K562 (cell line): Measurements from ENCODE around the gene TMA7B. TPM values are rescaled to one million over a fixed set of nuclear protein-coding genes. Genes with fewer than 3 reads are reported as not detected.
A peak's percentile ranks its signal among the peaks of the same experiment; 100 is the strongest.

Experiments
- BHLHE40 ChIP-seq: IDR thresholded peaks from 2 replicates; pipeline ENCODE4 v1.6.1; 2011; ENCODE audit warnings: low read length, improper control_type of control experiment
- CREBBP ChIP-seq: IDR thresholded peaks from one replicate; pipeline ENCODE4 v1.6.1; 2012; ENCODE audit warnings: low read depth, mild to moderate bottlenecking, control low read depth, inconsistent platforms, low read length
- EP400 ChIP-seq: fragments of 450-650 bp; IDR thresholded peaks from 2 replicates; pipeline ENCODE4 v1.6.1; 2017; ENCODE audit warnings: antibody characterized with exemption, mild to moderate bottlenecking, moderate library complexity
- GATA2 ChIP-seq: sonication (generic); formaldehyde crosslinking; IDR thresholded peaks from 2 replicates; pipeline ENCODE4 v1.4.0; 2020; ENCODE audit warnings: mild to moderate bottlenecking, missing genetic modification reagents
- GATAD2B ChIP-seq: fragments of 450-650 bp; IDR thresholded peaks from 2 replicates; pipeline ENCODE4 v1.6.1; 2017; ENCODE audit warnings: mild to moderate bottlenecking, borderline replicate concordance
- ILF3 ChIP-seq: fragments of 450-650 bp; IDR thresholded peaks from 2 replicates; pipeline ENCODE4 v1.6.1; 2018; ENCODE audit warnings: antibody characterized with exemption, mild to moderate bottlenecking, moderate library complexity, borderline replicate concordance
- KDM5B ChIP-seq: fragments of 200-600 bp; sonication (generic); IDR thresholded peaks from 2 replicates; pipeline ENCODE4 v1.6.1; 2012; ENCODE audit warnings: low read depth, mild to moderate bottlenecking, moderate library complexity, low read length, control low read depth, inconsistent platforms; ENCODE audit not compliant: insufficient replicate concordance
- NFIX ChIP-seq: fragments of 250-450 bp; sonication (Bioruptor Pico); IDR thresholded peaks from 2 replicates; pipeline ENCODE4 v1.4.0; 2020; ENCODE audit warnings: low read depth, mild to moderate bottlenecking, moderate library complexity
- NR4A1 ChIP-seq, 2 experiments: fragments of 250-450 bp in 1 of 2; fragments of 450-650 bp in 1 of 2; sonication (Bioruptor Pico) in 1 of 2; IDR thresholded peaks; 2 replicates each; pipeline versions ENCODE4 v1.4.0 to v1.6.1; 2016 to 2020; ENCODE audit warnings: mild to moderate bottlenecking in 2 of 2, missing compliant biosample characterization in 1 of 2, missing genetic modification characterization in 1 of 2, moderate library complexity in 1 of 2
- PHB2 ChIP-seq: fragments of 450-650 bp; IDR thresholded peaks from 2 replicates; pipeline ENCODE4 v1.6.1; 2017; ENCODE audit warnings: low read depth
- POLR2A ChIP-seq: fragments of 450-650 bp; conservative IDR thresholded peaks from 2 replicates; pipeline ENCODE4 v1.6.1; 2016
- POLR2AphosphoS5 ChIP-seq: IDR thresholded peaks from 2 replicates; pipeline ENCODE4 v1.6.1; 2011; ENCODE audit warnings: mild to moderate bottlenecking, low read depth, low read length, moderate library complexity; ENCODE audit not compliant: control insufficient read depth, insufficient read depth
- POLR2B ChIP-seq: fragments of 450-650 bp; IDR thresholded peaks from 2 replicates; pipeline ENCODE4 v1.6.1; 2018; ENCODE audit warnings: low read depth; ENCODE audit not compliant: partially characterized antibody
- POLR2H ChIP-seq: IDR thresholded peaks from 2 replicates; pipeline ENCODE4 v1.6.1; 2016; ENCODE audit warnings: missing genetic modification characterization, low read depth, mild to moderate bottlenecking, control low read depth, missing compliant biosample characterization, moderate library complexity
- RBM14 ChIP-seq: fragments of 200-400 bp; formaldehyde crosslinking; IDR thresholded peaks from 2 replicates; pipeline ENCODE4 v1.6.1; 2018; ENCODE audit warnings: low read depth, mild to moderate bottlenecking, low read length, moderate library complexity, borderline replicate concordance; ENCODE audit not compliant: insufficient read depth
- TBL1XR1 ChIP-seq, 2 experiments: IDR thresholded peaks; 2 replicates each; pipeline ENCODE4 v1.6.1; 2012; ENCODE audit warnings: improper control_type of control experiment in 2 of 2, low read length in 2 of 2, mild to moderate bottlenecking in 1 of 2
- ZBTB7A ChIP-seq: IDR thresholded peaks from 2 replicates; pipeline ENCODE4 v1.6.1; 2011; ENCODE audit warnings: low read depth, mild to moderate bottlenecking, low read length, moderate library complexity, borderline replicate concordance; ENCODE audit not compliant: control insufficient read depth
- ZNF143 ChIP-seq: sonication (generic); formaldehyde crosslinking; IDR thresholded peaks from 2 replicates; pipeline ENCODE4 v1.9.0; 2022; ENCODE audit warnings: mild to moderate bottlenecking, missing genetic modification reagents
- ZNF217 ChIP-seq: sonication (generic); formaldehyde crosslinking; IDR thresholded peaks from 2 replicates; pipeline ENCODE4 v1.8.0; 2022; ENCODE audit warnings: mild to moderate bottlenecking, missing genetic modification reagents
- ZNF589 ChIP-seq: fragments of 200-800 bp; sonication (Bioruptor generic); IDR thresholded peaks from 2 replicates; pipeline ENCODE4 v1.6.1; 2016; ENCODE audit warnings: low read depth, missing genetic modification characterization, missing compliant biosample characterization
- ZSCAN32 ChIP-seq: fragments of 450-650 bp; formaldehyde crosslinking; IDR thresholded peaks from 2 replicates; pipeline ENCODE4 v1.4.0; 2020; ENCODE audit warnings: mild to moderate bottlenecking, moderate library complexity
- polyA plus RNA-seq, 8 experiments: library from polyadenylated mRNA; depleted of rRNA in 4 of 8; stranded (reverse) in 5 of 8; unstranded in 3 of 8; fragments of >200 nt; fragmentation: Nextera tagmentation in 2 of 8; fragmentation: Illumina TruSeq in 1 of 8; extraction: Ambion mirVana in 2 of 8; extraction: Trizol in 1 of 8; gene quantifications; 2 replicates each; pipeline versions ENCODE4 v1.2.1 to v1.2.3, GENCODE V29; 2011 to 2014; ENCODE audit warnings: inconsistent platforms in 1 of 8, missing spikeins in 1 of 8
- total RNA-seq, 7 experiments: library from RNA; depleted of rRNA in 6 of 7; stranded (reverse); fragments of >200 nt in 6 of 7; fragmentation: Illumina TruSeq in 2 of 7; extraction: Trizol in 2 of 7; gene quantifications; 2 replicates each; pipeline versions ENCODE4 v1.2.1 to v1.2.3, GENCODE V29; 2011 to 2021; ENCODE audit warnings: low replicate concordance in 1 of 7
- TF ChIP-seq, protein P1 (sequence below): fragments of 450-650 bp; formaldehyde crosslinking; IDR thresholded peaks from 2 replicates; pipeline ENCODE4 v1.4.0; 2020; ENCODE audit warnings: mild to moderate bottlenecking, moderate library complexity
- TF ChIP-seq, protein P2 (sequence below): fragments of 250-450 bp; sonication (Bioruptor Pico); IDR thresholded peaks from 2 replicates; pipeline ENCODE4 v1.4.0; 2020; ENCODE audit warnings: mild to moderate bottlenecking, moderate library complexity
- TF ChIP-seq, protein P3 (sequence below): IDR thresholded peaks from 2 replicates; pipeline ENCODE4 v1.6.1; 2012; ENCODE audit warnings: low read depth, low read length, improper control_type of control experiment, borderline replicate concordance

Gene TMA7B
- total and polyA plus RNA-seq, 9 of the 15 experiments (the other 6 are each of a cell fraction or from before 2014, with no cell fraction given) = 5.6 to 14.2 (median 11.8) TPM

DNA sequence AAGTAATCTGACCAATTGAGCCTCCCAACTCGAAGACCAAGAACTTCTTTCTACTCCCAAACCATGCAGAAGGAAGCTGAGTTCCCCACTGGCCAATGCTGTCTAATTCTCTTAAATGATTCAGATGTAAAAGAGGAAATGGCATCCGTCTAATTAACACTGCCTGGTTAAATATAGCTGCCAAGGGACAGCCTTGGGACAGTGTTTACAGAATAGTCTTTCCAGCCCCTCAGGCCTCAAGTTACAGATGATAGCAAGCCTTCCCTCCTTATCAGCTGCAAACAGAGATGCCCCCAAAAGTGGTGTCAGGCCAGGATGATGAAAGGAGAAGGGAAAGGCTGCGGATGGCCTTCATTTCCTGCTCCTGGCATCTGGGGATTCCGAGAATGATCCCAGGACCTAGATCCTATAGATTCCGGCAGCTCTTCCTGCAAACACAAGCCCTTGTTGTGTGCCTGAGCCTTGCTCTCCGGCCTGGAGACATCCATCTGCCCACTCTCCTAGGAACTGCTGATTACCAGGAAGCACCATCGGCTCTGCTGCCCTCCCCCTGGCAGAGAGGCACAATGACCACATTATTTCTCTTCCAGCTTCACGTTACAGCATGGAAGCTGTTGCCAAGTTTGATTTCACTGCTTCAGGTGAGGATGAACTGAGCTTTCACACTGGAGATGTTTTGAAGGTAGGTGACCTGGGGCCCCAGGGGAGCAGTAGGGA, 13.5 kb upstream of the TMA7B start (continued):
- TF ChIP-seq, protein P1, sequence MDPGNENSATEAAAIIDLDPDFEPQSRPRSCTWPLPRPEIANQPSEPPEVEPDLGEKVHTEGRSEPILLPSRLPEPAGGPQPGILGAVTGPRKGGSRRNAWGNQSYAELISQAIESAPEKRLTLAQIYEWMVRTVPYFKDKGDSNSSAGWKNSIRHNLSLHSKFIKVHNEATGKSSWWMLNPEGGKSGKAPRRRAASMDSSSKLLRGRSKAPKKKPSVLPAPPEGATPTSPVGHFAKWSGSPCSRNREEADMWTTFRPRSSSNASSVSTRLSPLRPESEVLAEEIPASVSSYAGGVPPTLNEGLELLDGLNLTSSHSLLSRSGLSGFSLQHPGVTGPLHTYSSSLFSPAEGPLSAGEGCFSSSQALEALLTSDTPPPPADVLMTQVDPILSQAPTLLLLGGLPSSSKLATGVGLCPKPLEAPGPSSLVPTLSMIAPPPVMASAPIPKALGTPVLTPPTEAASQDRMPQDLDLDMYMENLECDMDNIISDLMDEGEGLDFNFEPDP (CRISPR knock-in tag) = no peak
- TF ChIP-seq POLR2AphosphoS5 (peak; percentile 90), POLR2H (peak; percentile 61; the same call in 1 of the 2 replicates), ZNF589 (CRISPR knock-in tag) (peak; percentile 58; the same call in 1 of the 2 replicates), ZNF217 (CRISPR knock-in tag) (no peak), KDM5B (peak; percentile 50), NFIX (CRISPR knock-in tag) (no peak), POLR2A (peak; percentile 59), POLR2B (peak; percentile 47), PHB2 (no peak), ZNF143 (CRISPR knock-in tag) (no peak), ILF3 (no peak), RBM14 (no peak), TBL1XR1 (IDR thresholded peaks at IDR 0.05; ENCODE audit: low read length in 2 of 2) (peak in 1 of 2 experiments; percentile 92; a peak in 2 of 4 replicates), GATA2 (peak; percentile 83), BHLHE40 (peak; percentile 29; the same call in 1 of the 2 replicates), CREBBP (no peak), ZBTB7A (no peak), EP400 (peak; percentile 68), GATAD2B (peak; percentile 81), NR4A1 (CRISPR knock-in tag; IDR thresholded peaks at IDR 0.05) (no peak), NR4A1 (tag; IDR thresholded peaks at IDR 0.05) (peak; percentile 42; the same call in 1 of the 2 replicates), ZSCAN32 (CRISPR knock-in tag) (no peak)
- TF ChIP-seq, protein P2, sequence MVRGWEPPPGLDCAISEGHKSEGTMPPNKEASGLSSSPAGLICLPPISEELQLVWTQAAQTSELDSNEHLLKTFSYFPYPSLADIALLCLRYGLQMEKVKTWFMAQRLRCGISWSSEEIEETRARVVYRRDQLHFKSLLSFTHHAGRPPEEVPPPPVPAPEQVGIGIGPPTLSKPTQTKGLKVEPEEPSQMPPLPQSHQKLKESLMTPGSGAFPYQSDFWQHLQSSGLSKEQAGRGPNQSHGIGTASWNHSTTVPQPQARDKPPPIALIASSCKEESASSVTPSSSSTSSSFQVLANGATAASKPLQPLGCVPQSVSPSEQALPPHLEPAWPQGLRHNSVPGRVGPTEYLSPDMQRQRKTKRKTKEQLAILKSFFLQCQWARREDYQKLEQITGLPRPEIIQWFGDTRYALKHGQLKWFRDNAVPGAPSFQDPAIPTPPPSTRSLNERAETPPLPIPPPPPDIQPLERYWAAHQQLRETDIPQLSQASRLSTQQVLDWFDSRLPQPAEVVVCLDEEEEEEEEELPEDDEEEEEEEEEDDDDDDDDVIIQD (CRISPR knock-in tag) = no peak
- TF ChIP-seq, protein P3, sequence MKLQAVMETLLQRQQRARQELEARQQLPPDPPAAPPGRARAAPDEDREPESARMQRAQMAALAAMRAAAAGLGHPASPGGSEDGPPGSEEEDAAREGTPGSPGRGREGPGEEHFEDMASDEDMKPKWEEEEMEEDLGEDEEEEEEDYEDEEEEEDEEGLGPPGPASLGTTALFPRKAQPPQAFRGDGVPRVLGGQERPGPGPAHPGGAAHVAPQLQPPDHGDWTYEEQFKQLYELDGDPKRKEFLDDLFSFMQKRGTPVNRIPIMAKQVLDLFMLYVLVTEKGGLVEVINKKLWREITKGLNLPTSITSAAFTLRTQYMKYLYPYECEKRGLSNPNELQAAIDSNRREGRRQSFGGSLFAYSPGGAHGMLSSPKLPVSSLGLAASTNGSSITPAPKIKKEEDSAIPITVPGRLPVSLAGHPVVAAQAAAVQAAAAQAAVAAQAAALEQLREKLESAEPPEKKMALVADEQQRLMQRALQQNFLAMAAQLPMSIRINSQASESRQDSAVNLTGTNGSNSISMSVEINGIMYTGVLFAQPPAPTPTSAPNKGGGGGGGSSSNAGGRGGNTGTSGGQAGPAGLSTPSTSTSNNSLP = peak; percentile 91
